ENCODE data around the gene MTERF4. TPM values are rescaled to one million over a fixed set of nuclear protein-coding genes. Genes with fewer than 3 reads are reported as not detected.
"Not testable (repeated sequence)": the region's sequence is repeated elsewhere in the genome, so short reads cannot be mapped to it uniquely, and the experiment has no call there.

The MTERF4 gene
- total RNA-seq, 1 donor from 2014 or later = 53.7 TPM

DNA sequence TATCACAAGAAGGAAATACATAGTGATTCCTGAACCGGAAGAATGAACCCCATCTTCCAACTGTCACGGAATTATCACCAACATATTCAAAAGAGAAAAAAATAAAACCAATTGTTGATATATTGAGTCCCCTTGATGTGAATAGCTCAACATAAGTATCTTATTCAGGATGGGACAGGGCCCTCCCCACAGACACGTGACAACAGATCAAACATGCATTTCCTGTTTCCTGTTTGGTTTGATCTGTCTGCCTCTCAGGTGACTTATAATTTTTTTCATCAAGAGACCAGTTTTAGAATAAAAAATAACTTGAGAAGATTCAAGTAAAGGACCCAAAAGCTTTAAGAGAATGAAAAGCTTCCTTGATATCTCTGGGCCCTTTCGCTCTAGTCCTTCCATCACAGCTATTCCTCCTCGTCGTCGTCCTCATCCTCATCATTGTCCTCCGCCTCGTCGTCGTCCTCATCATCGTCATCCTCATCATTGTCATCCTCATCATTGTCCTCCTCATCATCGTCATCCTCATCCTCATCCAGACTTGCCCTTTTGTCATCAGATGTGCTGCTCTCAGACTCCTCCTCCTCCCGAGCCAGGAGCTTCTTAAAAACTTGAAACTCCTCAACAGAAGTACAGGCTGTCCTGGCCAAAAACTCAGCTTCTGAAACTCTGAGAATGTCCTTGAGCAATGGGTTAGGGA, 6.3 kb downstream of the MTERF4 start:
- H3K9me3 Mint-ChIP-seq = no peaks in the 10 kb centered on the region
- H3K4me1 Mint-ChIP-seq = no peaks in the 10 kb centered on the region
- TF ChIP-seq, protein P1, sequence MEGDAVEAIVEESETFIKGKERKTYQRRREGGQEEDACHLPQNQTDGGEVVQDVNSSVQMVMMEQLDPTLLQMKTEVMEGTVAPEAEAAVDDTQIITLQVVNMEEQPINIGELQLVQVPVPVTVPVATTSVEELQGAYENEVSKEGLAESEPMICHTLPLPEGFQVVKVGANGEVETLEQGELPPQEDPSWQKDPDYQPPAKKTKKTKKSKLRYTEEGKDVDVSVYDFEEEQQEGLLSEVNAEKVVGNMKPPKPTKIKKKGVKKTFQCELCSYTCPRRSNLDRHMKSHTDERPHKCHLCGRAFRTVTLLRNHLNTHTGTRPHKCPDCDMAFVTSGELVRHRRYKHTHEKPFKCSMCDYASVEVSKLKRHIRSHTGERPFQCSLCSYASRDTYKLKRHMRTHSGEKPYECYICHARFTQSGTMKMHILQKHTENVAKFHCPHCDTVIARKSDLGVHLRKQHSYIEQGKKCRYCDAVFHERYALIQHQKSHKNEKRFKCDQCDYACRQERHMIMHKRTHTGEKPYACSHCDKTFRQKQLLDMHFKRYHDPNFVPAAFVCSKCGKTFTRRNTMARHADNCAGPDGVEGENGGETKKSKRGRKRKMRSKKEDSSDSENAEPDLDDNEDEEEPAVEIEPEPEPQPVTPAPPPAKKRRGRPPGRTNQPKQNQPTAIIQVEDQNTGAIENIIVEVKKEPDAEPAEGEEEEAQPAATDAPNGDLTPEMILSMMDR (IDR thresholded peaks at IDR 0.05; ENCODE audit: unreplicated experiment) = no peak
- no peak overlapping the region for H3K4me3 Mint-ChIP-seq
- peaks cover 31% of the 10 kb centered on the region for H3K36me3 Mint-ChIP-seq
- H3K27me3 Mint-ChIP-seq (ENCODE audit: low read depth) = no peaks in the 10 kb centered on the region
- no peak for DNase-seq (ENCODE audit: low spot score in 2 of 2, unreplicated experiment in 2 of 2)
- no peak overlapping the region for H3K27ac Mint-ChIP-seq

DNA sequence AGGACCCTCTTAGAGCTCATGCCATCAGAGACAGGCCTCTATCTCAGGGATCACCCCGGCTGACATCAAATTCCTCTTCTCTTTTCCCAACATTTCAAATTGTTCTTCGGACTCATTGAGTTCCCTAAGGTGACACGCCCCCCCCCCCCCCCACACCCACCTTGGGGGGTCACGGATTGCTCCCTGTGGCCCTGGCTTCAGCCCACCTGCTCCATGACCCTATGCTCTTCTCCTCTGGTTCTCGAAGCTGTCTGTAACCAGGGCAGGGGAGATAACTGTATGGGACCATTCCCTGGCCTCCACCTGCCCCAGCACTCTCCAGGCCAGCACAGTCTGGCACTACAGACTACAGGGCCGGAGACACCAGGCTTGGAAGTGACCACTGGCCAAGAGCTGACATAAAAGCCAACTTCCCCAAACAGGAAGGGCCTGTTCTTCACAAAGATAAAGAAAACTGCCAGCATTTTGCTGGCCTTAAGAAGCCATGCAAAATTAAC, 7.1 kb downstream of the MTERF4 start:
- Mint-ChIP-seq H3K27ac (no peak overlapping the region), H3K27me3 (ENCODE audit: low read depth) (no peaks in the 10 kb centered on the region), H3K4me1 (no peaks in the 10 kb centered on the region), H3K36me3 (peaks cover 31% of the 10 kb centered on the region), H3K4me3 (no peak overlapping the region), H3K9me3 (no peaks in the 10 kb centered on the region)
- TF ChIP-seq, protein P1 (IDR thresholded peaks at IDR 0.05; ENCODE audit: unreplicated experiment) = no peak
- DNase-seq (ENCODE audit: low spot score in 2 of 2, unreplicated experiment in 2 of 2) = no peak

DNA sequence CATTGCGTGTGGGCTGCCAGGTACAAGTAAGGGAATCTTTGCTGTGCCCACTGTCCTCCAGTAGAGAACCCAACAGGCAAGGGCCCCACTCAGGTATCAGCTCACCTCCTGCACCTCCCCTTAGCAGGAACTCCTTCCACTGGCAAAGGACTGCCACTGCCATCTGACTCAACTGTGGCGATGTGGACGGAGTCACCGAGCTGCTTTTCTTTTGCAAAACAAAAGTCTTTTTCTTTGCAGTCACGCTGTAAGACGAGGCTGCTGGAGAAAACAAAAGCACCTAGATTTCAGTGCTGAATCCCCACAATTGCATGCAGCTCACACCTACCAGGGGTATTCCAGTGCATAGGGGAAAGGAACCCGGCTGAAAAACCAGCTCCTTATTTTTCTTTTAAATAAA, 7.9 kb downstream of the MTERF4 start:
- Mint-ChIP-seq H3K27ac (no peak overlapping the region), H3K36me3 (peaks cover 31% of the 10 kb centered on the region), H3K4me3 (no peak overlapping the region), H3K9me3 (no peaks in the 10 kb centered on the region), H3K27me3 (ENCODE audit: low read depth) (no peaks in the 10 kb centered on the region), H3K4me1 (no peaks in the 10 kb centered on the region)
- TF ChIP-seq, protein P1 (IDR thresholded peaks at IDR 0.05; ENCODE audit: unreplicated experiment) = no peak
- DNase-seq (ENCODE audit: low spot score in 2 of 2, unreplicated experiment in 2 of 2) = no peak

DNA sequence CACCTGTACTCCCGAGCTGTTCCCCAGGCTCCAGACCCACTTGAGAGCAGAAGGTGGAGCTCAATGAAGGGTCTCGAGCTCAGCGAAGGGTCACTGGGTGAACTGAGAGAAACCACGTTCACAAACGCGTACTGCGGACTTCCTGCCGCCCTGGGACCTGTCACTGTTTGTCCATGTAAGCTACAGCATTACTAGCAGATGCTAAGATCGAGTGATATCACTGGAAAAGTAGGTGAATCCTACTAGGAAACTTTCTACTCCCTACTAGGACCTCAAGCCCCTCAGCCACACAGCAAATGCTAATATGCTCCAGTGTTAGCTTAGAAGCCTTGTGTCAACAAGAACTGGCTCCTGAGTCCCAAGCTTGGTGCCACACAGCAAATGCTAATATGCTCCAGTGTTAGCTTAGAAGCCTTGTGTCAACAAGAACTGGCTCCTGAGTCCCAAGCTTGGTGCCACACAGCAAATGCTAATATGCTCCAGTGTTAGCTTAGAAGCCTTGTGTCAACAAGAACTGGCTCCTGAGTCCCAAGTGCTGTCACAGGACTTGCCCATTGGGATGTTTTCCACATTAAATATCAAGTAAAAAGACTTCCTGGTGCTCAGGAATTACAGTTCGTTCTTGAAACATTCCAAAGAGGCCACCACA, 8.8 kb downstream of the MTERF4 start:
- not testable (repeated sequence) for DNase-seq (ENCODE audit: low spot score in 2 of 2, unreplicated experiment in 2 of 2); H3K4me1 Mint-ChIP-seq; H3K27me3 Mint-ChIP-seq (ENCODE audit: low read depth); H3K27ac Mint-ChIP-seq; H3K4me3 Mint-ChIP-seq; H3K9me3 Mint-ChIP-seq
- H3K36me3 Mint-ChIP-seq = peaks cover 28% of the 10 kb centered on the region

DNA sequence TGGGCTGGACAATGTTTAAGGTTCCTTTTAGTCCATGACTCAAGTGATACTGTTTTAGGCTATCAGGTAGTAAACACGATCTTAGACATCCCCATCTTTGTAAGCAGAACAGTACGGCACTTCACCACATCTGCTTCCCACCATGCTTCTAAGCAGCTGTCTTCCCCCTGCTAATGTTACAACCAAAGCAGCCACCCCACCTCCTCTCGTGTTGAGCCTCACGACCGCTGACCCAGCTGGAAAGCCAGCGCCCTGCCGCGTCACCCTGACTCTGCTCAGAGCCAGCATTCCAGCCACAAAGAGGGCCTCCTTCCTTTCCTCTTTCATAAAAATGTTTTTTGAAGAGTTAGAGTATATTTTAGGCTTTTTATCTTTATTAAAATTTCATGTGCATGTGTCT, 9.4 kb downstream of the MTERF4 start:
- Mint-ChIP-seq H3K27ac (no peak overlapping the region), H3K9me3 (no peaks in the 10 kb centered on the region), H3K4me1 (no peaks in the 10 kb centered on the region), H3K27me3 (ENCODE audit: low read depth) (no peaks in the 10 kb centered on the region), H3K4me3 (no peak overlapping the region), H3K36me3 (peaks cover 32% of the 10 kb centered on the region)
- no peak for DNase-seq (ENCODE audit: low spot score in 2 of 2, unreplicated experiment in 2 of 2)
- TF ChIP-seq, protein P1 (IDR thresholded peaks at IDR 0.05; ENCODE audit: unreplicated experiment) = no peak

DNA sequence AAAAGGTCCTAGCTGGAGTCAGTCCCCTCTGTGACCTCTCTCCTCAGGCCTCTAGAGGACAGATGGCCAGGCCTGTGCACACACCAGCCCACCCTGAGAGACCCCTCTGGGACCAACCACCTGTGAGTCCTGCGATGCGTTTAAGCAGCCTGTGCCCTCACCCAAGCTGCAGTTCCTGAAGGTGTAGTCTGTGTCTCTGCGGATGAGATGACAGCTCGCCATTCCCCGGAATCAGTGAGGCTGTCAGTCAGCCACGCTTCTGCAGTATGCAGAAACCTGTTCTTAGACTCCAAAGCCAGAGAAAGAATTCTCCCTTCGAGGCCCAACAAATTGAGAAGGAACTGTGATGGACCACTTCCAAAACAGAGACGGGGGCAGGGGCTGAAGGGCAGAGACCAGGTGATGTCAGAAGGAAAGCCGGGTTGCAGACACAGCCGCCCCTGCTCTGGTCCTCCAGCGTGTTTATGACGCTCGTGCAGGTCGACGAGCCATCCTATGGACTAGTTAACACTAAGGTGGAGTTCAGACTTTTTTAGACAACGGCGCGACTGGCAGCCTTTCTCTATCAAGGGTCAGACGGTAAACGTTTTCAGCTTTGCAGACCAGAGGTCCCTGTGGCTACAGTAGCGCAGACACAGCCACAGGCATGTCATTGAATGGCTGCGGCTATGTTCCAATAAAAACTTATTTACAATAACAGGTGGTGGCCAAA, 10.2 kb downstream of the MTERF4 start:
- peaks cover 34% of the 10 kb centered on the region for H3K36me3 Mint-ChIP-seq
- no peak for DNase-seq (ENCODE audit: low spot score in 2 of 2, unreplicated experiment in 2 of 2)
- H3K4me1 Mint-ChIP-seq = no peaks in the 10 kb centered on the region
- TF ChIP-seq, protein P1 (IDR thresholded peaks at IDR 0.05; ENCODE audit: unreplicated experiment) = no peak
- no peaks in the 10 kb centered on the region for H3K27me3 Mint-ChIP-seq (ENCODE audit: low read depth)
- H3K4me3 Mint-ChIP-seq = no peak overlapping the region
- H3K27ac Mint-ChIP-seq = no peak overlapping the region
- H3K9me3 Mint-ChIP-seq = no peaks in the 10 kb centered on the region

Data from mesothelial cell of epicardium (in vitro differentiated cells).